HepG2 (cell line): Measurements from ENCODE around the gene CLIC5.

Experiments used
- ASH2L ChIP-seq: fragments of 300-600, 200-600 bp; sonication (generic); IDR thresholded peaks from 2 replicates; pipeline ENCODE4 v1.7.0; 2017; ENCODE audit warnings: low read depth, mild to moderate bottlenecking, moderate library complexity, mixed read lengths, low read length; ENCODE audit not compliant: insufficient read length
- BHLHE40 ChIP-seq: IDR thresholded peaks from 2 replicates; pipeline ENCODE4 v1.6.1; 2011; ENCODE audit warnings: low read length, improper control_type of control experiment
- CBX1 ChIP-seq: IDR thresholded peaks from one replicate; pipeline ENCODE4 v1.6.1; 2016; ENCODE audit warnings: antibody characterized with exemption, low read depth
- CTCF ChIP-seq: sonication (generic); formaldehyde crosslinking; IDR thresholded peaks from 2 replicates; pipeline ENCODE4 v1.5.0; 2020; ENCODE audit warnings: mild to moderate bottlenecking, missing genetic modification reagents, moderate library complexity
- EED ChIP-seq: sonication (generic); formaldehyde crosslinking; IDR thresholded peaks from 2 replicates; pipeline ENCODE4 v1.5.0; 2020; ENCODE audit warnings: mild to moderate bottlenecking, missing genetic modification reagents
- EHMT2 ChIP-seq: fragments of 200-600 bp; sonication (generic); IDR thresholded peaks from 2 replicates; pipeline ENCODE4 v1.7.0; 2017; ENCODE audit warnings: antibody characterized with exemption, low read depth, low read length, borderline replicate concordance
- MAFF ChIP-seq: IDR thresholded peaks from 2 replicates; pipeline ENCODE4 v1.6.1; 2011; ENCODE audit warnings: low read depth, low read length, improper control_type of control experiment
- PBX3 ChIP-seq: sonication (generic); formaldehyde crosslinking; IDR thresholded peaks from 2 replicates; pipeline ENCODE4 v1.8.1; 2023; ENCODE audit warnings: missing genetic modification reagents, inconsistent platforms, borderline replicate concordance
- SP1 ChIP-seq, 2 experiments: fragments of 450-650 bp in 1 of 2; sonication (generic) in 1 of 2; formaldehyde crosslinking in 1 of 2; IDR thresholded peaks; 2 replicates each; pipeline versions ENCODE4 v1.4.0 to v1.6.1; 2016 to 2020; ENCODE audit warnings: missing genetic modification reagents in 1 of 2
- ZBTB33 ChIP-seq: sonication (generic); formaldehyde crosslinking; IDR thresholded peaks from 2 replicates; pipeline ENCODE4 v1.4.0; 2020; ENCODE audit warnings: missing genetic modification reagents
- ZNF670 ChIP-seq: sonication (generic); formaldehyde crosslinking; IDR thresholded peaks from 2 replicates; pipeline ENCODE4 v1.8.0; 2022; ENCODE audit warnings: mild to moderate bottlenecking, missing genetic modification reagents, borderline replicate concordance
- TF ChIP-seq, protein P1 (sequence below): sonication (generic); formaldehyde crosslinking; IDR thresholded peaks from 2 replicates; pipeline ENCODE4 v1.4.0; 2020; ENCODE audit warnings: mild to moderate bottlenecking, missing genetic modification reagents

DNA sequence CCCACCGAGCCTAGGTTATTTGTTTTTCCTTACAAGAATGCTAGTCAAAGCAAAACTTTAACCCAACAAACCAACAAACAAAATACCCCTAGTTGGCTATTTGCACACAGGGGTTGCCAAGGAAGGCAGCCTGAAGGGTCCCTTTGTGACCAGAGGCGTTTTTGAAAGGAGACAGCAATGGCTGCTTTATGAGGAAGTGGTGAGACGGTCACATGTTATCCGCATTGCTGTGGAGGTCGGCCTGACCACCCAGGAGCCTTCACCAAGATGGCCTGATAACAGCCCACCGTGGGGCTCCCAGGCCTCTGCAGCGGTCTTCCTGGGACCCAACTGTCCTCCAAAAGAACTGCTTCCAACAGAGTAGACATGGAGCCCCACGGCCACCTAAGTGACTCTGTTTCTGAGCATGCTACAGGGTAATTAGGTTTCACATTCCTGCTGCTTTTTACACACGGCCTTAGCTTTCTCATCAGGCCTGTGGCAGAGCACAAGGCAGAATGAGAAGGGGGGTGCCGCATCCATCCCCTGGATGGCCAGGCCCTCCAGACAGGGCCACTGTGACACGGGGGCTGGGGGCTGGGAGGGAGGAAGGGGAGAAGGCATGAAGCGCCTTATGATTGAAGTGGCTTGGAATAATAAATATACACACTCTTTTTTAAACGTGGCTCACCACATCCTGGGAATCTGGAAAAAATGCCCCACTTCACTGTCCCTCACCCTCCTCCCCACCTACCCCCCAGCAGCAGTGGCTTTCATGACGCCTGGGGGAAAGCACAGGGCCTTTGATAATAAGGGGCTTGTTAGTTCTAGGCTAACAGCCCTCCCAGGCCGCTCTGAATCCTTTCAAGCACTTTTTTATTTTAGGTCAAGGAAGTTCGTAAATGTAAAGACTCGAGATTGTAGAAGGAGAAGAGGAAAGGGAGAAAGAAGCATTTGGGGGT, 86.0 kb downstream of the CLIC5 start:
- no peak for TF ChIP-seq CBX1
- TF ChIP-seq MAFF: no peak
- no peak for TF ChIP-seq SP1 (IDR thresholded peaks at IDR 0.05)
- TF ChIP-seq SP1 (CRISPR knock-in tag; IDR thresholded peaks at IDR 0.05): no peak
- no peak for TF ChIP-seq CTCF (CRISPR knock-in tag)
- TF ChIP-seq ASH2L: no peak
- no peak for TF ChIP-seq ZBTB33 (CRISPR knock-in tag)
- no peak for TF ChIP-seq EED (CRISPR knock-in tag)
- no peak for TF ChIP-seq ZNF670
- TF ChIP-seq PBX3 (CRISPR knock-in tag): no peak
- TF ChIP-seq EHMT2: no peak
- TF ChIP-seq, protein P1, sequence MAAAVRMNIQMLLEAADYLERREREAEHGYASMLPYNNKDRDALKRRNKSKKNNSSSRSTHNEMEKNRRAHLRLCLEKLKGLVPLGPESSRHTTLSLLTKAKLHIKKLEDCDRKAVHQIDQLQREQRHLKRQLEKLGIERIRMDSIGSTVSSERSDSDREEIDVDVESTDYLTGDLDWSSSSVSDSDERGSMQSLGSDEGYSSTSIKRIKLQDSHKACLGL (CRISPR knock-in tag): no peak
- TF ChIP-seq BHLHE40: no peak
